DOHH2 (cell line): ENCODE measurements around the gene MYO1B.
"Not testable (repeated sequence)": the region's sequence is repeated elsewhere in the genome, so short reads cannot be mapped to it uniquely, and the experiment has no call there.

Experiments used
- CTCF ChIP-seq: fragments of 200-600 bp; sonication (generic); IDR thresholded peaks from one replicate; pipeline ENCODE4 v1.5.1; 2014; ENCODE audit warnings: antibody characterized with exemption, mild to moderate bottlenecking, low read depth, low read length; ENCODE audit not compliant: poor library complexity, severe bottlenecking
- EZH2phosphoT487 ChIP-seq: fragments of 200-600 bp; sonication (generic); IDR thresholded peaks from 2 replicates; pipeline ENCODE4 v1.6.1; 2017; ENCODE audit warnings: borderline replicate concordance, mild to moderate bottlenecking, antibody characterized with exemption, low read length, moderate library complexity, mixed read lengths

DNA sequence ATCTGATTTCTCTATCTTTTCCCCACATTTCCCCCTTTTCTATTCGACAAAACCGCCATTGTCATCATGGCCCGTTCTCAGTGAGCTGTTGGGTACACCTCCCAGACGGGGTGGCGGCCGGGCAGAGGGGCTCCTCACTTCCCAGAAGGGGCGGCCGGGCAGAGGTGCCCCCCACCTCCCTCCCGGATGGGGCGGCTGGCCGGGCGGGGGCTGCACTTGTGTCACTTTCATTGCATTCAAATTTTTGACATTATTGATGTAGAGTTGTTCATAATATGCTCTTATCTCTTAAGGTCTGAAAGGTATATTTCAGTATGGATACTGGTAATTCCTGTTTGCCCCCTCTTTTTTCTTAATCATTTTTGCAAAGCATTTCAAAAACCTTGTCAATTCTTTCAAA lies 211.3 kb downstream of the MYO1B start:
- not testable (repeated sequence) for TF ChIP-seq CTCF, EZH2phosphoT487
